Upper lobe of left lung (tissue), 6 donors: Measurements from ENCODE around the gene CDX2. TPM values are rescaled to one million over a fixed set of nuclear protein-coding genes. Genes with fewer than 3 reads are reported as not detected.

ENCODE experiments used
- ATAC-seq, 2 donors: fragments of 200-7000 bp; cut with Tn5 transposase; one replicate each; pipeline ENCODE4 v1.9.1; 2022; ENCODE audit warnings: mild to moderate bottlenecking in 2 of 2, moderate library complexity in 2 of 2; ENCODE audit not compliant: low FRiP score in 2 of 2
- DNase-seq, 2 donors: peaks; one replicate each; pipeline ENCODE4 v3.0.0-alpha.2; 2019 to 2020
- H3K27ac ChIP-seq, 4 donors: fragments of 200-600 bp; sonication (generic); one replicate each; pipeline ENCODE4 v1.5.1; 2016 to 2019
- H3K27me3 ChIP-seq, 4 donors: fragments of 200-600 bp; sonication (generic); one replicate each; pipeline ENCODE4 v1.5.1; 2017 to 2019
- H3K36me3 ChIP-seq, 4 donors: fragments of 200-600 bp; sonication (generic); one replicate each; pipeline ENCODE4 v1.5.1; 2016 to 2019
- H3K4me1 ChIP-seq, 4 donors: fragments of 200-600 bp; sonication (generic); one replicate each; pipeline ENCODE4 v1.5.1; 2018 to 2019
- H3K4me3 ChIP-seq, 4 donors: fragments of 200-600 bp; sonication (generic); one replicate each; pipeline ENCODE4 v1.5.1; 2017 to 2019; ENCODE audit warnings: mild to moderate bottlenecking in 2 of 4, moderate library complexity in 1 of 4
- H3K9me3 ChIP-seq, 4 donors: fragments of 200-600 bp; sonication (generic); one replicate each; pipeline ENCODE4 v1.5.1; 2018 to 2019
- EP300 ChIP-seq, 4 donors: sonication (generic); formaldehyde crosslinking; IDR thresholded peaks; one replicate each; pipeline ENCODE4 v1.5.1; 2017; ENCODE audit warnings: antibody characterized with exemption in 4 of 4, control low read depth in 2 of 4
- POLR2A ChIP-seq, 4 donors: fragments of 450-650 bp; IDR thresholded peaks; one replicate each; pipeline ENCODE4 v1.5.1; 2016 to 2017; ENCODE audit warnings: antibody characterized with exemption in 4 of 4, mild to moderate bottlenecking in 2 of 4
- POLR2AphosphoS5 ChIP-seq, 2 donors: sonication (generic); formaldehyde crosslinking; IDR thresholded peaks; one replicate each; pipeline ENCODE4 v1.5.1; 2017; ENCODE audit warnings: antibody characterized with exemption in 2 of 2
- WGBS, 2 donors: methylation state at CpG; one replicate each; pipeline ENCODE4 v1.1.5; 2017 to 2018; 5-methylcytosine and 5-hydroxymethylcytosine counted together
- total RNA-seq, 6 donors: library from RNA; depleted of rRNA in 4 of 6; stranded (reverse); fragments of >200 nt in 4 of 6; gene quantifications; one replicate each; pipeline versions ENCODE4 v1.1.0 to v1.2.1, GENCODE V29; 2016 to 2021
- TF ChIP-seq, protein P1 (sequence below), 6 experiments: fragments of 450-650 bp in 4 of 6; fragments of 200-600 bp in 2 of 6; sonication (generic) in 2 of 6; IDR thresholded peaks; one replicate each; pipeline ENCODE4 v1.5.1; 2016 to 2019; ENCODE audit warnings: antibody characterized with exemption in 6 of 6
- donor health status: DM: no; HTN: no; CAD: no; lungs with moderate emphysema.
- donor health status: DM: no; HTN: yes; CAD: no; lungs with severe emphysema.

The CDX2 gene
- total RNA-seq, 6 donors from 2014 or later: 0.14 TPM; not detected in 5

DNA sequence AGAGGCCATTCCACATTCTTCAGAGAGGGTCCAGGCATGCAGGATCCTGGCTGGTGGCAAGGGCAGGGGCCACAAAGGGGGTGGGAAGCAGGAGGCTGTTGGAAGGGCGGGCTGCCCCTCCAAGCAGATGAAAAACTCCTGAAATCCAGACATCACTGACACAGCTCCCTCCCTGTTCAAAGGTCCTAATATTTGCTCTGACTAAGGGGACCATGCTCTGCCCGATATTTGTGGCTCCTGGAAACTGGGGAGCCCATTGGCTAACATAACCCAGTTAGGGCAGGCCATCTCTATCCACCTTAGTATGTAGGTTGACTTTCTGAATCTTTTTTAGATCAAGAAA is 3.3 kb upstream of the CDX2 start:
- ATAC-seq (no peak), DNase-seq (no peak)
- TF ChIP-seq EP300 (IDR thresholded peaks at IDR 0.05) (no peak), POLR2A (IDR thresholded peaks at IDR 0.05) (no peak)
- TF ChIP-seq, protein P1, sequence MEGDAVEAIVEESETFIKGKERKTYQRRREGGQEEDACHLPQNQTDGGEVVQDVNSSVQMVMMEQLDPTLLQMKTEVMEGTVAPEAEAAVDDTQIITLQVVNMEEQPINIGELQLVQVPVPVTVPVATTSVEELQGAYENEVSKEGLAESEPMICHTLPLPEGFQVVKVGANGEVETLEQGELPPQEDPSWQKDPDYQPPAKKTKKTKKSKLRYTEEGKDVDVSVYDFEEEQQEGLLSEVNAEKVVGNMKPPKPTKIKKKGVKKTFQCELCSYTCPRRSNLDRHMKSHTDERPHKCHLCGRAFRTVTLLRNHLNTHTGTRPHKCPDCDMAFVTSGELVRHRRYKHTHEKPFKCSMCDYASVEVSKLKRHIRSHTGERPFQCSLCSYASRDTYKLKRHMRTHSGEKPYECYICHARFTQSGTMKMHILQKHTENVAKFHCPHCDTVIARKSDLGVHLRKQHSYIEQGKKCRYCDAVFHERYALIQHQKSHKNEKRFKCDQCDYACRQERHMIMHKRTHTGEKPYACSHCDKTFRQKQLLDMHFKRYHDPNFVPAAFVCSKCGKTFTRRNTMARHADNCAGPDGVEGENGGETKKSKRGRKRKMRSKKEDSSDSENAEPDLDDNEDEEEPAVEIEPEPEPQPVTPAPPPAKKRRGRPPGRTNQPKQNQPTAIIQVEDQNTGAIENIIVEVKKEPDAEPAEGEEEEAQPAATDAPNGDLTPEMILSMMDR (IDR thresholded peaks at IDR 0.05): no peak
- H3K4me1 ChIP-seq: peaks cover 4 to 35% (median 17%) of the 10 kb centered on the region in 4 donors
- no peak overlapping the region for H3K4me3 ChIP-seq
- H3K27me3 ChIP-seq: peaks cover 3 to 77% (median 40%) of the 10 kb centered on the region in 4 donors
- no peaks in the 10 kb centered on the region for H3K36me3 ChIP-seq
- no peak overlapping the region for H3K27ac ChIP-seq
- H3K9me3 ChIP-seq: no peaks in the 10 kb centered on the region
- WGBS, 2 donors: 52 to 62% methylated on average over 2 of the region's 2 CpGs

DNA sequence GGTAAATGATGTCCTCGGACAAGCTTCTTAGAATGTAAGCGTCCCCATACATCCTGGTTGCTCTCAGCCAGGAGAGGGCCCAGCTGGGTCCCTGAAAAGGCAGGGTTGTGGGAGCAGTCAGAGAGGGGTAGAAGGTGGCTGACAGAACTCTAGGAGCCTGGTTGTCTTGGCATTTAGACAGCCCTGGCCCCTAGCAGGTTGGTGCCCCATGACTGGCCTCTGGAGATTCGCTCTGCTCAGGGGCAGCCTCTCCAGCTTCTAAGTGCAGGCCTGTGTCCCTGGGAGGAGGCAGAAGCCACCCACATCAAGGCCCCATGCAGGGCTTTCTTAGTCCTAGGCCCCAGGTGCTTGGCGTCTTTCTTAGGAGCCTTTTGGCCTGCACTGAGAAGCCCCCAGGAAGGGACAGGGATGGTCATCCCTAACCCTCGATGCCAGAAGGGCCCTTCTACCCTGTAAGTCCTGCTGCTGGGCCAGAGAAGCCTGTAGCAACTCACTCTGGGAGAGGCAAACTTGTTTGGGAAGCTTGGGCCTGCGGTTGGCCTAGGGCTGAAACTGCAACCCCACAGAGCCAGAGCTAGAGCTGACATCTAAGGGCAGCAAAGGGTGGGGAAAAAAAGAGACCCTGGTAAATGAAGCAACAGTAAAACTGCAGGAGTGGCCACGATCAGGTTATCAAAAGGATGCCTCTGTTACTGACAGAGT is 2.8 kb upstream of the CDX2 start:
- peaks cover 3 to 77% (median 41%) of the 10 kb centered on the region in 4 donors for H3K27me3 ChIP-seq
- H3K27ac ChIP-seq: no peak overlapping the region
- TF ChIP-seq EP300 (IDR thresholded peaks at IDR 0.05) (no peak), POLR2AphosphoS5 (IDR thresholded peaks at IDR 0.05) (no peak), POLR2A (IDR thresholded peaks at IDR 0.05) (no peak)
- TF ChIP-seq, protein P1 (IDR thresholded peaks at IDR 0.05): no peak
- no peaks in the 10 kb centered on the region for H3K9me3 ChIP-seq
- no peak overlapping the region for H3K4me3 ChIP-seq
- H3K4me1 ChIP-seq: peaks cover 4 to 39% (median 17%) of the 10 kb centered on the region in 4 donors
- DNase-seq (no peak), ATAC-seq (no peak)
- 62 to 69% methylated on average over 5 to 7 of the region's 7 CpGs for WGBS, 2 donors
- H3K36me3 ChIP-seq: no peaks in the 10 kb centered on the region

DNA sequence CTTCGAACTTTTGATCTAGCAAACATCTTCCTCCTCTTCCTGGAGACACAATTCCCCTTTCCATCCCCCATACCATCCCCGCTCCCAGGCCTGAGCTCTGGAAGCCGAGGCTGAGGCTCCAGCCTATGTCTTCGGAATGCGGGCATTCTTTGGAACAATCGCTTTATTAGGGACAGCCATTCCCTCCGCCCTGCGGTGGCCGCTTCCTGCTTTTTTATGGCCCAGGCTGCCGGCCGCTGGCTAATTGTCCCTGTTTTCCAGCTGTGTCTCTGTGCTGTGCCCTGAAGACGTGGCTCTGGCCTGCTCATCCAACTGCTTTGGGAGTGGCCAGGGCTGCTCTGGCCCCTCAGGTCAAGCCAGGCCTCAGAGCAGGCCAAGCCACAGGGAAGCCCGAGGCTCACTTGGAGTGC is 2.1 kb upstream of the CDX2 start:
- no peak for DNase-seq
- ATAC-seq: no peak
- Histone ChIP-seq H3K4me1 (peaks cover 4 to 46% (median 20%) of the 10 kb centered on the region in 4 donors), H3K9me3 (no peaks in the 10 kb centered on the region), H3K27ac (no peak overlapping the region), H3K4me3 (no peak overlapping the region), H3K27me3 (peaks cover 3 to 77% (median 44%) of the 10 kb centered on the region in 4 donors), H3K36me3 (no peaks in the 10 kb centered on the region)
- 23 to 39% methylated on average over 8 to 12 of the region's 13 CpGs for WGBS, 2 donors
- TF ChIP-seq POLR2AphosphoS5 (IDR thresholded peaks at IDR 0.05) (no peak), EP300 (IDR thresholded peaks at IDR 0.05) (no peak), POLR2A (IDR thresholded peaks at IDR 0.05) (no peak)
- TF ChIP-seq, protein P1 (IDR thresholded peaks at IDR 0.05): no peak

DNA sequence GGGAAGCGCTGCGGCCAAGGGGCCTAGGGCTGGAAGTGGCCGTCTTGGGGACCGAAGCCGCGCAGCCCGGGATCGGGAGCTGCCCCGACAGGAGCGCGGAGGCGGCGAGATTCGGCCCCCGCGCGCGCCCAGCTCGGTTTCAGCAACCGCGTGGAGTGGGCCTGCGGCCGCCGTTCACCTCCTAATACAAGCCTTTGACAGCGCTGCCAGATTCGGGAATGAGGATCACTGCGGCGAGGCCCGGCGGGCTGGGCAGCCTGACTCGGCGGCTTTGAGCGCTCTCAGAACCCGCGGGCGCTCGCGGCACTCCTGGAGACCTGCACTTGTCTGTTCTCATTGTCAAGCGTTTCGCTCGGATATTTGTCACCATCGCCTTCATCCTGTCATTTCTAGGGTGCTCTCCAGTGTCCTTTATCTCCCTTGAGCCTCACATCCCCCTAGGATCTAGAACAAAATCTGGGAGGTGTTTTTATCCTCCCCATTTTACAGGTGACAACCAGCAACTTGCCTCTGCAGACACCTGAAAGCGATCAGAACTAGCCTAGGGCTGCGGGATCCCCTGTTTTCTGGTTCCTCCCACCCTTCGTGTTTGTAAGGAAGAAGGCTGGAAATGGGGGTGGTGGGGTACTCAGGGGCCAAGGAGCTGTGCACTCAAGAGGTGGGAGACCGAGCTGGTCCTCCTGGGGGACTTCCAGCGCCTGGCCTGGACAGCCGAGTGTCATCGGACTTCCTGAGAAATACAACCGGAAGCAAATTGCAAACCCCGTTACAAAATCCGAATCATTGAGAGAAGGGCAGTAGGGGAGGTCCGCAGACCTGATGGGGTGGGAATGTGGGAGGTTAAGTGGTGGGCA is 1.5 kb upstream of the CDX2 start:
- H3K36me3 ChIP-seq: no peaks in the 10 kb centered on the region
- H3K27me3 ChIP-seq: peaks cover 3 to 77% (median 47%) of the 10 kb centered on the region in 4 donors
- no peak overlapping the region for H3K27ac ChIP-seq
- H3K9me3 ChIP-seq: no peaks in the 10 kb centered on the region
- DNase-seq: peak in 1 of 2 donors; percentile 82
- ATAC-seq: no peak
- no peak overlapping the region for H3K4me3 ChIP-seq
- H3K4me1 ChIP-seq: peaks cover 4 to 46% (median 16%) of the 10 kb centered on the region in 4 donors
- no peak for TF ChIP-seq POLR2A (IDR thresholded peaks at IDR 0.05)
- TF ChIP-seq EP300 (IDR thresholded peaks at IDR 0.05): no peak
- TF ChIP-seq, protein P1 (IDR thresholded peaks at IDR 0.05): no peak
- TF ChIP-seq POLR2AphosphoS5 (IDR thresholded peaks at IDR 0.05): no peak
- WGBS, 2 donors: 5 to 8% methylated on average over 27 to 53 of the region's 53 CpGs
